22Rv1 (cell line): Measurements from ENCODE around the gene ARHGAP45.

Source experiments
- CTCF ChIP-seq: fragments of 450-650 bp; IDR thresholded peaks from 2 replicates; pipeline ENCODE4 v1.5.1; 2017; ENCODE audit warnings: mild to moderate bottlenecking
- ZFX ChIP-seq: fragments of 450-650 bp; IDR thresholded peaks from 2 replicates; pipeline ENCODE4 v1.6.1; 2017; ENCODE audit warnings: antibody characterized with exemption, borderline replicate concordance

DNA sequence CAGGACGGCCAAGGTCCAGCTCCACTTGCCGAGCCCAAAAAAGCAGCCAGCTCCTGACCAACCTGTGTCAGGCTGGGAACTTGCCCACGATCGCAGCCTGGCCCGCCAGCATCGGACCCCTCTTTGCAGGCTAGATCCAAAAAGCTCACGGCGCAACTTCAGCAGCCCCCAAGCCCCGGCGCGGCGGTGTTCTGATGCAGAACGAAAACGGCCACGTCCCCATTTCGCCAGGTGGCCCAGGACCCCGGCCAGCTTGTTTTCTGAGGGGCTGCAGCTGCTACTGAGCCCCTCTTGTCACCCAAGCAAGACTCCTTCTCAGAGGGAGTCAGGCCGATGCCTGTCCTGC, 47.4 kb upstream of the ARHGAP45 start:
- TF ChIP-seq CTCF (no peak), ZFX (no peak)
